GM19397 (cell line): ENCODE data around the gene FICD.

Experiments used
- ATAC-seq: cut with Tn5 transposase; IDR thresholded peaks from one replicate; pipeline ENCODE4 v1.9.1; 2021; ENCODE audit warnings: mild to moderate bottlenecking, moderate library complexity; ENCODE audit not compliant: unreplicated experiment

The FICD gene

GRCh38 chr12:108498136-108498535 is 16.9 kb upstream of the FICD start:
- ATAC-seq, result no peak

DNA sequence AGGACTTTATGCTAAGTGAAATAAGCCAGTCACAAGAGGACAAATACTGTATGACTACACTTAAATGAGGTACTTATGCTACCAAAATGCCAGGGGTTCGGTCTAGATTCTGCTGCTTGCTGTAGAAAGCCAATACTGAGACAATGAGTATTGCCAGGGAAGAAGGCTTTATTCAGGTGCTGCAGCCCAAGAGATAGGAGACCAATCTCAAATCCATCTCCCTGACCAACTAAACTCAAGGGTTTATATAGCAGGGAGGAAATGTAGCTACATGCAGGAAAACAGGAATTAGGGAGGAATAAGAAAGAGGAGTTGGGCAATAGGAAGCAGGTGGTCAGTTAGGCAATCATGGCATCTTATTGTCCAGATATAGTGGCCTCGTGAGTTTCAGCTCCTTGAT is 12.2 kb upstream of the FICD start:
- no peak for ATAC-seq

DNA sequence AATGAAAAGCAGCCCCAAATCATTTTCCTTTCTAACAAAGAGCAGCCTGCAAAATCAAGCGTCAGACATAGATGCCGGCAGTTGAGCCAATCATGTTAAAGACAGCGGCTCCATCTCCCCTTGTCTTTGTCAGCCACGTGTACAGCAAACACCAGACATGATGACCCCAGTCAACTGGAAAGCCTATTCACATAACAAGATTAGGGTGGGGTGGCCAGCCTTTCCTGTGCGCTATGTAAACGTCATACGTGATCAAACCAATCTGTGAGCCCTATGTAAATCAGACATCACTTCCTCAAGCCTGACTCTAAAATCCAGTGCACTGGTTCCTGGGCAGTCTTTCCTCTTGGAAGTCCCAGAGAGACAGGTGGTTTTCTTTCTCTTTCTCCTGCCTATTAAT is 9.9 kb upstream of the FICD start:
- no peak for ATAC-seq

GRCh38 chr12:108507971-108508642 is 7.0 kb upstream of the FICD start:
- ATAC-seq, result no peak

DNA sequence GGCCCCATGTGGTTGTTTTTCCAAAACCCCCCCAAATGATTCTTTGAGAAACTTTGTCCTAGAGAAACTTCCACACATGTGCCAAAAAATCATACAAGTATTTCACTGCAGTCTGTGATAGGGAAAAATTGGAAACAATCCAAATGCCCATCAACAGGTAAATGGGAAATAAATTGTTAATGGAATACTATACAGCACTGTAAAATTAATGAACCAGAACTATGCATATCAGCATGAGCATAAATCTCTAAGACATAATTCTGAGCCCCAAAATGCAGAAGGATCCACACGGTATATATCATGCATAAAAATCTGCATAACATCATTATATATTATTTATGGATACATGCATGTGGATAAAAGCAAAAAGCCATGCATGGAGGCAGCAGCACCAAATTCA is 5.3 kb upstream of the FICD start:
- no peak for ATAC-seq

DNA sequence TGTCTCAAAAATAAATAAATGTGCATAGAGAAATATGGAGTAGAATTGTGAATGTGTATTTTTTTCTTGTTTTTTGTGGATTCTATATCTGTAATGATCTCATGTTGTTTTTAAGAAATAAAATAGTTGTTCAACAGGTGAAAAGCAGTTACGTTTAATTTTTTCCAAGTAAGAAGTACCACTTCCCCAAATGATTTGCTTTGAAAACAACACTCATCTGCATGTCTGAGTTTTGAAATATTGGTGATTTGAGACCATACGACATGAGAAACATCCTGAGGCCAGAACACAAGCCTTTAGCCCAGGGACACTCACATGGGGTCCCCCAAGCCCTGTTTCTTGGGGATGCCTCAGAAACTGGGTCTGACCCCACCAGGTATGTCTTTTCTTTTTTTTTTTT is 4.2 kb upstream of the FICD start:
- ATAC-seq, result no peak

DNA sequence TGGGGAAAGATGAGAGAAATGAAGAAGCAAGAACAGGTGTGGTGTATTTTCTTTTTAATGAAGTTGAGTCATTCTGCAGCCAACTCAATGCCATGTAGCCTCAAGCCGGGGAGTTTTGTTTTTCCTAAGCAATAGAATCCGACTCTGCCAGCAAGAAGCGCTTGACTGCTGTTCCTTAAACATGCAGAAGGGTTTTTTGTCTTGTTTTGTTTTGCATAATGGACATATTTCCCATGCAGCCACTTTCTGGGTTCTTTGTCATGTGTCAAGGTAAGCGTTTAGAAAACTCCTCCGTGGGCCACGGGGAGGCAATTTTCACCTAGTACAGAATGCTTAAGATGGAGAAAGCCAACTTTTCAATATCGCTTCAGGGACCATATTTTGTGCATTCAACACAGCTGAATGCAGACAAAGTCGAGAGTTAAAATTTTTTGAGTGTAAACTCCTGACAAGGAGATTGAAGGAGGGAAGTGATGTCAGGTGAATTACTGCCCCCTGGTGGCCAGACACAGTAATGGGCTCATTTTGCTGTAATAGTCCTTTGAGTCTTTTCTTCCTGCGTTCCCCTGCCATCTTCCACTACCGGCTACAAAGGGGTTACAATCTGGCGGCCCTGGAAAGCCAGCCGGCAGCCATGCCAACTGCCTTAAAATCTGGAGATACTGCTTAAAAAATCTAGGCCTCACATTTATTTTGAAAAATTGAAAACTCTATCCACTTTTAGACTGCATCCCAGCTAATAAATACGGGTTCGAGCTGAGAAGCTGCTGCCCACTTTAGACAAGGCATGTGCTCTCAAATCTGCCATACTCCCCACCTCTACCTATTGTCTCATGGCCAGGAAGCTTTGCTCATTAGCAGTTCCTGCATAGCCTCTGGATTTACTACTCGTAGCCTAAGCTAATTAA is 3.2 kb upstream of the FICD start:
- no peak for ATAC-seq

DNA sequence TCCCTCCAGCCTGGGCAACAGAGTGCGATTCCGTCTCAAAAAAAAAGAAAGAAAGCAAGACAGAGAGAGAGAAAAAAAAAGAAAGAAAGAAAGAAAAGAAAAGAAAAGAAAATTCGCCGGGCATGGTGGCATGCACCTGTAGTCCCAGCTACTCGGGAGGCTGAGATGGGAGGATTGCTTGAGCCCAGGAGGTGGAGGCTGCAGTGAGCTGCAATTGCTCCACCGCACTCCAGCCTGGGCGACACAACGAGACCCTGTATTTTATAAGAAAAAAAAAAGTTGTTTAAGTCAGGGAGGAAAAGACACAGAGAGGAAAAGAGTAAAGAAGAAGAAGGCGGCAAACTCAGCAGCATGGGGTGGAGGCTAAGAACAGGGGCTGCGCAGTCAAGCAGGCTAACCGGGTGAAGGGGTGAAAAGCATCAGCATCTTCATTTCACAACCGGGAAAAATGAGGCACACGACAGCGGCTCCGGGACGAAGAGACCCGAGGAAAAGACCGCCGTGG is 557 bp upstream of the FICD start:
- ATAC-seq, result no peak

DNA sequence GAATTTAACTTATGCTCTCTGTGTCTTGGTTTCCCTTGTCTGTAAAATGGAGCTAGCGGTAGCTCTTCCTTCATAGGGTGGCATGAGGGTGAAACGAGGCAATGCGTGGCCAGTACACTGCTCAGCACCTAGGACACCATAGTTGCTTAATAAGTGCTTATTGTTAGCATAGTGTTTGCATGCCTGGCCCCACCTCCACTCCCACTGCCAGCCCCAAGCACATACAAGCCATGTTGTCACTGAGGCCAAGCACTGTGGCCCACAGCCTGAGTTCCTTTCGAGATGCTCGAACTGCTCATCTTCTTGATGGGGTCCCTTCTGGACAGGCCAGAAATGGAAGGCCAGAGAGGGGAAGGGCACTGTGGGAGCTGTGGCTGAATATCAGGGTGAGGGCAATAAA is 839 bp downstream of the FICD start:
- ATAC-seq, result no peak

- ATAC-seq, result no peak
These were observed 1.6 kb downstream of the FICD start for GRCh38 chr12:108516511-108517275.

- ATAC-seq, result no peak
These were observed 2.4 kb downstream of the FICD start for GRCh38 chr12:108517288-108518100.

DNA sequence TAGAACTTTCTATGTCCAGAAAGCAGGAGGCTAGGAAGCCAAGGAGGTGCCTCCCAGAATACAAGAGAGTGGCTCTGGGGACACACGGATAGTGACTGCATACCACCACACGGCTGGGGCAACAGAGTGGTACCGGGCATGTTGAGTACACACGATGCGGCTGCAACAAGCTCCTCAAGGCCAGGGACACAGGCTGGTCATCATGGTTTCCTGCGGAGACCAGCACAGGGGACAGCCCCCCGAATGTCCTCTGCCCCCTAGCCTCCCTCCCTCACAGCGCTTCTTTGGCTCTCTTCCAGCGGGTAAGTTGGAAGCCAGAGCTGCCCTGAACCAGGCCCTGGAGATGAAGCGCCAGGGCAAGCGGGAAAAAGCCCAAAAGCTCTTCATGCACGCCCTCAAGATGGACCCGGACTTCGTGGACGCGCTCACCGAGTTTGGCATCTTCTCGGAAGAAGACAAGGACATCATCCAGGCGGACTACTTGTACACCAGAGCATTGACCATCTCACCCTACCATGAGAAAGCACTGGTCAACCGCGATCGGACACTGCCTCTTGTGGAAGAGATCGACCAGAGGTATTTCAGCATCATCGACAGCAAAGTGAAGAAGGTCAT is 3.1 kb downstream of the FICD start:
- no peak for ATAC-seq

- ATAC-seq, result no peak
These were observed 3.8 kb downstream of the FICD start for GRCh38 chr12:108518716-108519496.

DNA sequence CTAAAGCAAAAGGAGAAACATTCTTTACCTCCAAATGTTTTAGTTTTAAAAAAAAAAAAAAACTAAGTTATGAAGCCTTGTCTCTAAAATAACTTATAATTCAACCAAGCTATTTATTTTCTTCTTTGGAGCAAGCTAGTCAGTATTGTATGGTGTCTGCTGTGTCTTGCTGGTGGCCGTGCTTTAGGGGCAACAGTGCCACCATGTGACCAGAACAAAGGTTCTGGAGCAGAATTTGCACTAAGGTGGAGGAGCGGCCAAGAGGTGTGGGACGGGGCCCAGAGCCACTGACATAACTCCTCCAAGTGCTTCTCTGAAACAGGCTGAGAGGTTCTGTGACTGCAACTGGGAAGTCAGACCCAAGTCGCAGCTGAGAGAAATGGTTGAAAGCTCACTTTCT is 4.5 kb downstream of the FICD start:
- ATAC-seq, result no peak

- no peak for ATAC-seq
These were observed 8.3 kb downstream of the FICD start for GRCh38 chr12:108523365-108523764.

DNA sequence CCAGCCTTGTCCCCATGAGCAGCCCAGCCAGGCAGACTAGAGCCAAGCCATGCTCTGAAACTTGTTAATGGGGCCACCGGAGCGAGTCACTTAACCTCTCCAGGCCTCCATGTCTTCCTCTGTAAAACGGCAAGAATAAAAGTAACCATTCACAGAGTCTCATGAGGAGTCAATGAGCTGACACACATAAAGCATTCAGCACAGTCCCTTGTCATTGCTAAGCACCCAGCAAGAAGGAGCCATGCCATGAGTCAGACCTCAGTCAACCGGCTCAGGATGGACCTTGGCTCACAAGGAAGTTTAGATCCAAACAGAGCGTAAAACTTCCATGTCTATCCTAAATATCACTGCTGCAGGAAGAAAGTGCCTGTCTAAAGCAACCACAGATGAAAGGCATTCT is 10.6 kb downstream of the FICD start:
- no peak for ATAC-seq

DNA sequence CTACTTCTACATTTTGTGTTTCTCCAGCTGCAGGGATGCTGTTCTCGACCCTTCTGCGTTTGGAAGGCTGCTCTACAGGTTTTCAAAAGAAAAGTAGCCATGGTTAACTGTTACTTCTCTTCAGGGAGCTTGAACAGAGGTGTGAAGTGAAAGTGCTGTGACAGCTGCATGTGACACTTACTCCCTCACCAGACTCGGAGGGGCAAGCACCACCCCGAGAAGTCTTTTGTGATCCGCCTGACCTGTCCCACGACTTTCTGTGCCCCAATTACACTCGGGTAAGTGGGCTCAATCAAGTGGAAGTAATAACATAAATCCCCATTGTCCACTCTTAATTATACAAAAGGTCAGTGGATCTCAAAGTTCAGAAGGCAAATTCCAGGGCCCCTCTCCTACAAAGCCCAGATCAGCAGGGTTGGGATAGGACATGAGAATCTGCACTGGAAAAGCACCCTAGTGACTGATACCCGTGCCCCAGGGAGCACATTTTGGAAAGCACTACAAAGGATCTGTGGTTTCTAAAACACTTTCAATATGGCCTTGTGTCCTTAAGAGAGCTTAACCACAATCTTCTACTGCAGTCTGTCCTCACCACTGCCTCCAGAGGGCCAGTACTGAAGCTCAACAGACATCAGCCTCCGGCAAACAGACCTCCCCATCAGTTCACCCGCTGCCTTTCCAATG is 11.5 kb downstream of the FICD start:
- no peak for ATAC-seq

DNA sequence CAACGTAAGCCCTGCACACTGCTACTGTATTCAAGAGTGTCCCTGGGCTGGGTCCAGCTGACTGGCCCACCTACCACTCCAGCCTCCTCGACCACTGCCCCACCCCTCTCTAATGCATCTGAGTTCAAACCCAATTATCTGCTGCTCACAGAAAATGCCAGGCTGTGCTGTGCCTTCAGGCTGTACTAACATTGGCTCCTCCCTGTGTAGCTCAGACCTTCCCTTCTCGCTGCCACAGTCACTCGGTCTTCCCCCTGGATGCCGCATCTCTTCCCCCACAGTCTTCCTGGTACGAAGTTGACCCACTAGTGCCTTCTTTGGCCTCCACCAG is 12.1 kb downstream of the FICD start:
- no peak for ATAC-seq

- ATAC-seq, result no peak
These were observed 15.1 kb downstream of the FICD start for GRCh38 chr12:108530161-108530560.
